Stimulated activated CD4-positive, alpha-beta T cell treated with anti-CD3 and anti-CD28 coated beads, Interleukin-2, amount 100 ng/mL, for 48 hours (primary cell): ENCODE measurements around the gene DENND1A.
"Not testable (repeated sequence)": the region's sequence is repeated elsewhere in the genome, so short reads cannot be mapped to it uniquely, and the experiment has no call there.

Experiments
- DNase-seq, 2 donors: peaks; one replicate each; pipeline ENCODE4 v3.0.0-alpha.2; 2020

Gene DENND1A

DNA sequence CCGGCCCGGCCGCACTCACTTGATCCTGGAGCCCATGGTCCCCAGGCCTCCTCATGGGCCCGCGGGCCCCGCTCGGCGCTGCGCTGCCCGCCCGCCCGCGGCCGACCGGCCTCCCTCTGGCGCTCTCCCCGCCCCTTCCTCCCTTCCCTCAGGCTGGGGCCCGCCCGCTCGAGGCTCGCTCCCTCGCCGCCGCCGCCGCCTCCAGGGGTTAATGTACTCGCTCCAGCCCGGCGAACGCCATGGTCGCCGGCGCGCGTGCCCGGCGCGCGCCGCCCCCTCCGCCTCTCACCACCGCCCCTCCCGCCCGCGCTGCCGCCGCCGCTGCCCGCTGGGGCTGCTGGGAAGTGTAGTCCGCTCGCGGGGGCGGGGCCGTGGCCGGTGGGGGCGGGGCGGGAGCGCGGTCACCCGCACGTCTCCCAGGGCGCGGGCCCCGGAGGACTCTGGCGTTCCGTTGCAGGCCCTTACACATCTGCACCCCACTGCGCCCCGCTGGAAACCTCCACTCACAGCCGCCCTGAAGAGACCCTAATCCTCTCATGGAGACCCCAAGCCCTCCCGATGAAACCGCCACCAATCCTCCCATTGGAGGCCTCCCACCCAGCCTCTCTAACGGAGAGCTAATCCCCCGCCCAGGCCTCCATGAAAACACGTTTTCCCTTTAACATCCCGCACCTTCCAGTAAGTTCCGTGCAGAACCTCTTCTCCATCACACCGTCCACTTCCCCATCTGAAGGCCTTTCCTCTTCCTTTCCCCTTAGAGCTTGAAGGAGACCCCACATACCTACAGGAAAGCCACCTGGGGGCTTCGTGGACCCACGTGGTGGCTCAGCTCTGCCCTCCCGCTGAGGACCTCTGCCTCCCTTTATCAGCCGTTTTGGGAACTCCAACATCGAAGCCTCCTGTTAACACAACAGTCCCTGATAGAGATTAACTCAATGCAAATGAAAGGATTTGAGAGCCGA is at the start of gene DENND1A:
TSS of gene DENND1A (minus strand) at position 257 of the 962 bp plus-strand sequence. CDS start at position 36, 221 bp downstream.
- peak; percentile 84 to 86 for DNase-seq

GRCh38 chr9:123978981-123979380 is 49.1 kb upstream of the DENND1A start:
- no peak for DNase-seq

DNA sequence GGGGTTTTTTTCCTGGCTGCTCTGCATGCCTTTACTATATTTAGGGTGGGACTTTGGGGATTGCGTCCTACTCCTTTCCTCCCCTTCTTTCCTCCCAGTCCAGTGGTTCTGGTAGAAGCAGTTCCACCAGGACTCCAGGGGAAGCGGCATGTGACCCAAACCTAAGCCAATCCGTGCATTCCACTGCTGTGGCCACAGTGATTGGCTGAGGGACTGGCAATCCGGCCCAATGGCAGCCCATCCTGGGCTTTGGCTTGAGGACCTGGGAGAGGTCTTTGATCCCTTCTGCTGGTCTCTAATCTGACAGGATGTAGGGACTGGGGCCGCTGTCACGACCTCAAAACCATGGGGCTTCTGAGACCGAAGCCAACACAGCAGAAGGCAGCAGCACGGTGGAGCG is 46.7 kb upstream of the DENND1A start:
- not testable (repeated sequence) for DNase-seq

GRCh38 chr9:123975871-123976270 is 45.9 kb upstream of the DENND1A start:
- no peak for DNase-seq

DNA sequence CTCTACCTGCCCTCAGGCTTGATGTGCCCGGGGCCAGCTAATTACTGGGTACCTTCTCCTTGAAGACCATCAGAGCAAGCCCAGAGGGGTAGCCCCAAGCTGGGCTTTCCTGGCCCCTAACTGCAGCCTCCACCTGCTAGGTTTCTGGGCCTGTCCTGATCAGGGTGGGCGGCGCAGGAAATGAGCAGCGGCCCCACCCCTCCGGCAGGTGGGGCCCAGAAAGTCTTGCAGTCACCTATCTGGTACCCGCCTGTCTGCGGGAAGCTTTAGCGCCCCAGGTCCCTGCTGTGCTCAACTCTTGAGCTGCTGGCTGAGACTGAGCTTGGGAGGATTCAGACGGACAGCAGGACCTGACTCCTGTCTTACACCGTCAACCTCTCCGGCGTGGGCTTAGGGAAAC is 44.5 kb upstream of the DENND1A start:
- DNase-seq, result no peak

DNA sequence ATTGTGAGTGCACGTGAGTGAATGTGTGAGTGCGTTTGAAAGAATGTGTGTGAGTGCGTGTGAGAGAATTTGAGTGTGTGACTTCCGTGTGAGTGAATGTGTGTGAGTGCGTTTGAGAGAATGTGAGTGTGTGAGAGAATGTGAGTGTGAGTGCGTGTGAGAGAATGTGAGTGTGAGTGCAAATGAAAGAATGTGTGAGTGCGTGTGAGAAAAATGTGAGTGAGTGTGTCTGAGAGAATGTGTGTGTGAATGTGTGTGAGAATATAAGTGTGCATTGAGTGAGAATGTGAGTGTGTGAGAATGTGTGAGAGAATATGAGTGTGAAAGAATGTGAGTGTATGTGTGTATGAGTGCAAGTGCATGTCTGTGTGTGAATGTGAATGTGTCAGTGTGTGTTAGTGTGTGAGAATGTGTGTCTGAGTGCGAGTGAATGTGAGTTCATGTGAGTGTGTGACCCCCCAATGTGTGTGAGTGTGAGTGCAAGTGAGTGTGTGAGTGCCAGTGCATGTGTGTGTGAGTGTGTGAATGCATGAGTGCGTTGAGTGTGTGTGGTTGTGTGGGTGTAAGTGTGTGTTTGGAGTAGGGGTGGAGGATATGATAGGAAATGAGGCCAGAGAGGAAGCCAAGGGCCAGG is 43.8 kb upstream of the DENND1A start:
- DNase-seq, result no peak

DNA sequence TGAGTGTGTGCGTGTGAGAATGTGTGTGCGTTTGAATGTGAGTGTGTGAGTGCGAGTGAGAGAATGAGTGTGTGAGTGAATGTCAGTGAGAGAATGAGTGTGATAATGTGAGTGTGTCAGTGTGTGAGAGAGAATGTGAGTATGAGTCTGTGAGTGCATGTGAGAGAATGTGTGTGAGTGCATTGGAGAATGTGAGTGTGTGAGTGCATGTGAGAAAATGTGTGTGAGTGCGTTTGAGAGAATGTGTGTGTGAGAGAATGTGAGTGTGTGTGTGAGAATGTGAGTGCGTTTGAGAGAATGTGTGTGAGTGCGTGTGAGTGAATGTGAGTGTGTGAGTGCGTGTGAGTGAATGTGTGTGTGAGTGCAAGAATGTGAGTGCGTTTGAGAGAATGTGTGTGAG is 42.7 kb upstream of the DENND1A start:
- no peak for DNase-seq

- DNase-seq, result no peak
Measured at GRCh38 chr9:123967323-123967722, 37.4 kb upstream of the DENND1A start.

- DNase-seq, result no peak
Measured at GRCh38 chr9:123965801-123966686, 36.1 kb upstream of the DENND1A start.

- DNase-seq, result no peak
Measured at GRCh38 chr9:123964761-123965160, 34.8 kb upstream of the DENND1A start.

DNA sequence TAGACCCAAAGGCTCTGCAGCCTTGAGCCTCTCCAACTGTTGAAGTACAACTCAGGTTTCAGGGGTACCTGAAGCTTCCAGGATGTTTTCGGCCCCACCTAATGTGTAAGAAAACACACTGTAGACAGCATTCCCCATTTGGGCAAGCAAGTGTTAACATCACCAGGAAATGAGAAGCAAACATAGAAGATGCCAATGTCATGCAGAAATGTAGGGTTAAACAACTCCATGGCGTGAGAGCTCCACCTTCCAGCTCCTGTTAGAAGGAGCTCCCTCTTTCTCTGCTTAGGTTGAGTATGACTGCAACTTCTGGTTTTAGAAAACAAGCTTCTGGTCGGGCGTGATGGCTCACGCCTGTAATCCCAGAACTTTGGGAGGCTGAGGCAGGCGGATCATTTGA is 31.0 kb upstream of the DENND1A start:
- no peak for DNase-seq

- no peak for DNase-seq
Measured at GRCh38 chr9:123960366-123960765, 30.4 kb upstream of the DENND1A start.

DNA sequence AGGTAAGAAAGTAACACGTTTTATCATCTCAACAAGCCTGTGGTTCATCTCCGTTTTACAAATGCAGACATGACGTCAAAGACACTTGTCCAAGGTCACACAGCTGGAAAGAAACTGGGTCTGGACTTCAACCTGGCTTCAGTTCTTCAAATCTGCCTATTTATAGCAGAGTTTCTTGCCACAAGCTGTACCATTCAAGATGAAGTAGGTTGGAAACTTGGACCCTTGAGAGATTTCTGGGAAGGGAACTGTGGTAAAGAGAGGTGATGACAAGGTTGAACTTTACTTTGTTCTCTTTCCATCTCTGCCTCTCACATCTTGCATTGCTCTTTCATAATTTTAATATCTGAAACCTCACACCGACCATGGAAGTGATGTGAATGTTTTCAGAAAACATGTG is 29.9 kb upstream of the DENND1A start:
- no peak for DNase-seq

GRCh38 chr9:123957731-123958130 is 27.8 kb upstream of the DENND1A start:
- no peak for DNase-seq

GRCh38 chr9:123957168-123957721 is 27.3 kb upstream of the DENND1A start:
- DNase-seq, result no peak

- no peak for DNase-seq
Measured at GRCh38 chr9:123955637-123956036, 25.7 kb upstream of the DENND1A start.

- DNase-seq, result no peak
Measured at GRCh38 chr9:123954518-123955280, 24.8 kb upstream of the DENND1A start.

- DNase-seq, result no peak
Measured at GRCh38 chr9:123952641-123953495, 22.9 kb upstream of the DENND1A start.

- no peak for DNase-seq
Measured at GRCh38 chr9:123948286-123948685, 18.4 kb upstream of the DENND1A start.

DNA sequence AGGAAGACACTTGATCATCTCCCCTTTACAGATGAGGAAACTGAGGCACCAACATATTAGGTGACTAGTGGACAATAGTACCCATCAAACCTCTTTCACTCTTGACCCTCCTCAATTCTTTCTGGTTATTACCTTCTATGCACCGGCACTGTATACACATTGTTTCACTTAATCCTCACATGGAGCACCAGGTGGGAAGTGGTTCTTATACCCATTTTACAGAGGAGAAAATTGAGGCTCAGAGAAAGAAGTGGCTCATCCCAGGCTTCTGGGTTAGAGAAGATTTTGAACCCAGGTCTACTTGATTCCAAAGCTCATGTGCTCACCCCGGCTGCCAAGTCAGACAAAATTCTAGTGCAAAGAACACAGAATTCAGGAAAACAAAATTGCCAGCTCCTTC is 17.4 kb upstream of the DENND1A start:
- DNase-seq, result no peak
